ENCODE results near the gene AXDND1. TPM values are rescaled to one million over a fixed set of nuclear protein-coding genes. Genes with fewer than 3 reads are reported as not detected.
A peak's percentile ranks its signal among the peaks of the same experiment; 100 is the strongest.

AXDND1 gene
- polyA plus RNA-seq, 3 donors: 0.09 TPM; not detected in 2

DNA sequence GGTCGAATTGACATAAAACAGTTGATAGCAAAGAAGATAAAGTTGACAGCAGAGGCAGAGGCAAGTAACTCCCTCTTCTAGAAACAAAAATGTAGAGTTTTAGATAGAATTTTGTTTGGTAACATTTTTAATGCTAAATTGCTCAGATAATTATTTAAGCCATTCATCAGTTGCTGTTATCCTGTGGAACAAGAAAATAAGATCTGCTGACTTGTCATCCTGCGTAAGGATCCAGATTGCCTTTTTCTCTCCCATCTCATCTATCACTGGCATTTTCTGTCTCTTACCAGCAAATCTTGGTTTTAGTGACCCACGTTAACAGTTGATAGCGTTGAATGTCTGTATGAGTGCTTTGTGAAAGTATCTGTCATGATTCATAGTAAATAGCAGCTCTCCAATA, 42.3 kb upstream of the AXDND1 start:
- H4K20me1 ChIP-seq (ENCODE audit: insufficient read depth, low read length): peaks cover 23% of the 10 kb centered on the region
- H2AFZ ChIP-seq (ENCODE audit: insufficient read depth, low read depth, low read length, poor library complexity, severe bottlenecking): no peak overlapping the region
- peaks cover 0 to 3% (median 0%) of the 10 kb centered on the region in 3 donors for H3K27me3 Mint-ChIP-seq (ENCODE audit: low read depth in 3 of 3)
- TF ChIP-seq, protein P1, sequence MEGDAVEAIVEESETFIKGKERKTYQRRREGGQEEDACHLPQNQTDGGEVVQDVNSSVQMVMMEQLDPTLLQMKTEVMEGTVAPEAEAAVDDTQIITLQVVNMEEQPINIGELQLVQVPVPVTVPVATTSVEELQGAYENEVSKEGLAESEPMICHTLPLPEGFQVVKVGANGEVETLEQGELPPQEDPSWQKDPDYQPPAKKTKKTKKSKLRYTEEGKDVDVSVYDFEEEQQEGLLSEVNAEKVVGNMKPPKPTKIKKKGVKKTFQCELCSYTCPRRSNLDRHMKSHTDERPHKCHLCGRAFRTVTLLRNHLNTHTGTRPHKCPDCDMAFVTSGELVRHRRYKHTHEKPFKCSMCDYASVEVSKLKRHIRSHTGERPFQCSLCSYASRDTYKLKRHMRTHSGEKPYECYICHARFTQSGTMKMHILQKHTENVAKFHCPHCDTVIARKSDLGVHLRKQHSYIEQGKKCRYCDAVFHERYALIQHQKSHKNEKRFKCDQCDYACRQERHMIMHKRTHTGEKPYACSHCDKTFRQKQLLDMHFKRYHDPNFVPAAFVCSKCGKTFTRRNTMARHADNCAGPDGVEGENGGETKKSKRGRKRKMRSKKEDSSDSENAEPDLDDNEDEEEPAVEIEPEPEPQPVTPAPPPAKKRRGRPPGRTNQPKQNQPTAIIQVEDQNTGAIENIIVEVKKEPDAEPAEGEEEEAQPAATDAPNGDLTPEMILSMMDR (IDR thresholded peaks at IDR 0.05): no peak
- H3K4me3 Mint-ChIP-seq: no peak overlapping the region
- peaks cover 10 to 29% of the 10 kb centered on the region in 2 donors for H3K36me3 ChIP-seq (replicated peaks in 1 of 2; ENCODE audit: control insufficient read depth in 1 of 2, insufficient read depth in 2 of 2, low read length in 2 of 2)
- no peaks in the 10 kb centered on the region for H3K9me3 Mint-ChIP-seq
- H3K27me3 ChIP-seq (ENCODE audit: control insufficient read depth in 2 of 2, insufficient read depth in 2 of 2, low read length in 2 of 2): no peaks in the 10 kb centered on the region
- peak overlapping the region in 1 of 2 donors; percentile 15 for H3K27ac ChIP-seq (ENCODE audit: low read depth in 1 of 2, low read length in 2 of 2)
- no peaks in the 10 kb centered on the region for H3K9me3 ChIP-seq (replicated peaks in 1 of 2; ENCODE audit: control insufficient read depth in 1 of 2, insufficient read depth in 1 of 2, low read length in 2 of 2)
- WGBS (ENCODE audit: insufficient coverage): no CpG with 5 or more reads among the region's 4 CpGs
- H3K4me3 ChIP-seq (replicated peaks in 1 of 3; ENCODE audit: low read depth in 2 of 3, low read length in 3 of 3): no peak overlapping the region
- peaks cover 47 to 62% of the 10 kb centered on the region in 2 donors for H3K36me3 Mint-ChIP-seq
- DNase-seq: no peak
- peaks cover 52% of the 10 kb centered on the region for H3K4me1 Mint-ChIP-seq
- peak overlapping the region in 2 of 7 donors; percentile 13 to 61 for H3K27ac Mint-ChIP-seq
- H3K4me1 ChIP-seq (ENCODE audit: control insufficient read depth in 1 of 2, insufficient read depth in 2 of 2, low read length in 2 of 2): peaks cover 36 to 55% of the 10 kb centered on the region in 2 donors
- intact Hi-C loops (cut with micrococcal nuclease): no loop called here
- no peak overlapping the region for H3K4me2 ChIP-seq (replicated peaks; ENCODE audit: extremely low read depth, low read length, poor library complexity, severe bottlenecking)
- no peak overlapping the region for H3K9ac ChIP-seq (ENCODE audit: insufficient read depth, low read length, poor library complexity, severe bottlenecking)
- H3K79me2 ChIP-seq (ENCODE audit: insufficient read depth, low read length): peaks cover 88% of the 10 kb centered on the region

DNA sequence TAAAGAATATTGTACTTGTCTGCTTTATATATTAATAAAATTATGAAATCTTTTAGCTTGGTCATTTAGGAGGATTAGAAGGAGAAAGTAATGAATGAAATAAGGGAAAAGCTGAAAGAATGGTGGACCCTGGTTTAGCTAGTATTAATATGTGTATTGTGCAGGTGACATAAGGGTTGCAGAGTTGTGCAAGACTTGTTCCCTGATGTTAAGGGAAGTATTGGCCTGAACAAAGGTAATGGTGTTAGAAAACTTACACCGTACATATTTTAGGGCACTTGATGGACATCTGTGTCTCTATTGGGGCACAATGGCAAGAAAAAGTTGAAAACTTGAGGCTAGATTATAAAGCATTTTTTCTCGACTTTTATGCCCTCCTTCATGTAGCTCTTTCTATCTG, 39.9 kb upstream of the AXDND1 start:
- Mint-ChIP-seq H3K9me3 (peaks cover 0 to 5% (median 0%) of the 10 kb centered on the region in 7 donors), H3K27ac (peak overlapping the region in 6 of 7 donors; percentile 2 to 93 (median 84)), H3K4me1 (peaks cover 68% of the 10 kb centered on the region), H3K4me3 (no peak overlapping the region), H3K27me3 (ENCODE audit: low read depth in 3 of 3) (peaks cover 0 to 3% (median 0%) of the 10 kb centered on the region in 3 donors), H3K36me3 (peaks cover 50 to 65% of the 10 kb centered on the region in 2 donors)
- no peaks in the 10 kb centered on the region for H3K9me3 ChIP-seq (replicated peaks in 1 of 2; ENCODE audit: control insufficient read depth in 1 of 2, insufficient read depth in 1 of 2, low read length in 2 of 2)
- H3K36me3 ChIP-seq (replicated peaks in 1 of 2; ENCODE audit: control insufficient read depth in 1 of 2, insufficient read depth in 2 of 2, low read length in 2 of 2): peaks cover 10 to 34% of the 10 kb centered on the region in 2 donors
- no peak overlapping the region for H3K4me3 ChIP-seq (replicated peaks in 1 of 3; ENCODE audit: low read depth in 2 of 3, low read length in 3 of 3)
- peak in 2 of 3 donors; percentile 14 to 15 for DNase-seq
- TF ChIP-seq, protein P1 (IDR thresholded peaks at IDR 0.05): no peak
- peaks cover 12% of the 10 kb centered on the region for H4K20me1 ChIP-seq (ENCODE audit: insufficient read depth, low read length)
- H2AFZ ChIP-seq (ENCODE audit: insufficient read depth, low read depth, low read length, poor library complexity, severe bottlenecking): no peak overlapping the region
- no peak overlapping the region for H3K4me2 ChIP-seq (replicated peaks; ENCODE audit: extremely low read depth, low read length, poor library complexity, severe bottlenecking)
- WGBS (ENCODE audit: insufficient coverage): no CpG with 5 or more reads among the region's 2 CpGs
- peak overlapping the region in 1 of 2 donors; percentile 39 for H3K27ac ChIP-seq (ENCODE audit: low read depth in 1 of 2, low read length in 2 of 2)
- H3K79me2 ChIP-seq (ENCODE audit: insufficient read depth, low read length): peaks cover 88% of the 10 kb centered on the region
- intact Hi-C loops (cut with micrococcal nuclease): loop anchor here in 1 of 2 donors (2.0 to 5.0 kb wide), 2 partner anchors 15 to 41 kb away; partner anchors contain the start of gene AXDND1
- no peaks in the 10 kb centered on the region for H3K27me3 ChIP-seq (ENCODE audit: control insufficient read depth in 2 of 2, insufficient read depth in 2 of 2, low read length in 2 of 2)
- peaks cover 59 to 72% of the 10 kb centered on the region in 2 donors for H3K4me1 ChIP-seq (ENCODE audit: control insufficient read depth in 1 of 2, insufficient read depth in 2 of 2, low read length in 2 of 2)
- no peak overlapping the region for H3K9ac ChIP-seq (ENCODE audit: insufficient read depth, low read length, poor library complexity, severe bottlenecking)

Data from CD14-positive monocyte (primary cell).